Peyer's patch (tissue), 4 donors: ENCODE data around the gene ASB10. TPM values are rescaled to one million over a fixed set of nuclear protein-coding genes. Genes with fewer than 3 reads are reported as not detected.
A peak's percentile ranks its signal among the peaks of the same experiment; 100 is the strongest.

Experiments
- DNase-seq, 3 donors: peaks; one replicate each; pipeline ENCODE4 v3.0.0-alpha.2; 2017 to 2019
- H3K27ac ChIP-seq, 4 donors: fragments of 200-600 bp; sonication (generic); one replicate each; pipeline ENCODE4 v1.5.1; 2016 to 2019
- H3K27me3 ChIP-seq, 2 donors: fragments of 200-600 bp; sonication (generic); one replicate each; pipeline ENCODE4 v1.5.1; 2019
- H3K36me3 ChIP-seq, 3 donors: fragments of 200-600 bp; sonication (generic); one replicate each; pipeline ENCODE4 v1.5.1; 2016 to 2019
- H3K4me1 ChIP-seq, 4 donors: fragments of 200-600 bp; sonication (generic); one replicate each; pipeline ENCODE4 v1.5.1; 2016 to 2019
- H3K4me3 ChIP-seq, 4 donors: fragments of 200-600 bp; sonication (generic); 1 replicate in 3 of 4; 2 replicates in 1 of 4; pipeline ENCODE4 v1.5.1; 2016 to 2019; ENCODE audit warnings: mild to moderate bottlenecking in 1 of 4
- H3K9me3 ChIP-seq, 4 donors: fragments of 200-600 bp; sonication (generic); one replicate each; pipeline ENCODE4 v1.5.1; 2016 to 2019; ENCODE audit warnings: mild to moderate bottlenecking in 1 of 4
- CTCF ChIP-seq, 6 experiments: fragments of 450-650 bp in 4 of 6; fragments of 200-600 bp in 2 of 6; sonication (generic) in 1 of 6; IDR thresholded peaks; one replicate each; pipeline ENCODE4 v1.5.1; 2017 to 2019; ENCODE audit warnings: antibody characterized with exemption in 6 of 6, mild to moderate bottlenecking in 3 of 6, moderate library complexity in 1 of 6
- POLR2A ChIP-seq, 2 donors: fragments of 450-650 bp; IDR thresholded peaks; one replicate each; pipeline ENCODE4 v1.5.1; 2017; ENCODE audit warnings: antibody characterized with exemption in 2 of 2, mild to moderate bottlenecking in 2 of 2, moderate library complexity in 2 of 2
- total RNA-seq, 4 donors: library from RNA; depleted of rRNA; stranded (reverse); fragments of >200 nt; gene quantifications; one replicate each; pipeline ENCODE4 v1.1.0, GENCODE V29; 2016

ASB10 gene
- total RNA-seq, 4 donors from 2014 or later, result not detected

- no peaks in the 10 kb centered on the region for H3K9me3 ChIP-seq
- no peak overlapping the region for H3K27ac ChIP-seq
- no peak for TF ChIP-seq CTCF (IDR thresholded peaks at IDR 0.05)
- TF ChIP-seq POLR2A (IDR thresholded peaks at IDR 0.05), result no peak
- H3K4me3 ChIP-seq, result no peak overlapping the region
- peak in 1 of 3 donors; percentile 52 for DNase-seq
- H3K36me3 ChIP-seq, result no peaks in the 10 kb centered on the region
- no peaks in the 10 kb centered on the region for H3K4me1 ChIP-seq
- H3K27me3 ChIP-seq, result peaks cover 0 to 4% of the 10 kb centered on the region in 2 donors
These were observed 12.6 kb downstream of the ASB10 start for GRCh38 chr7:151174246-151175046.

GRCh38 chr7:151173386-151174245 lies 13.4 kb downstream of the ASB10 start:
- Histone ChIP-seq H3K4me3 (no peak overlapping the region), H3K36me3 (no peaks in the 10 kb centered on the region), H3K27ac (no peak overlapping the region), H3K27me3 (peaks cover 0 to 8% of the 10 kb centered on the region in 2 donors), H3K4me1 (no peaks in the 10 kb centered on the region), H3K9me3 (no peaks in the 10 kb centered on the region)
- no peak for DNase-seq
- no peak for TF ChIP-seq CTCF (IDR thresholded peaks at IDR 0.05)
- no peak for TF ChIP-seq POLR2A (IDR thresholded peaks at IDR 0.05)

GRCh38 chr7:151172273-151173141 lies 14.5 kb downstream of the ASB10 start:
- peaks cover 0 to 18% of the 10 kb centered on the region in 2 donors for H3K27me3 ChIP-seq
- peak; percentile 99 to 100 (median 100) for TF ChIP-seq CTCF (IDR thresholded peaks at IDR 0.05)
- TF ChIP-seq POLR2A (IDR thresholded peaks at IDR 0.05), result no peak
- H3K4me1 ChIP-seq, result peaks cover 0 to 9% (median 3%) of the 10 kb centered on the region in 4 donors
- no peak overlapping the region for H3K27ac ChIP-seq
- no peak overlapping the region for H3K4me3 ChIP-seq
- DNase-seq, result peak; percentile 60 to 88 (median 86)
- no peaks in the 10 kb centered on the region for H3K36me3 ChIP-seq
- H3K9me3 ChIP-seq, result no peaks in the 10 kb centered on the region

- no peak overlapping the region for H3K27ac ChIP-seq
- no peak for DNase-seq
- H3K36me3 ChIP-seq, result no peaks in the 10 kb centered on the region
- H3K9me3 ChIP-seq, result no peaks in the 10 kb centered on the region
- peaks cover 0 to 31% of the 10 kb centered on the region in 2 donors for H3K27me3 ChIP-seq
- no peak overlapping the region for H3K4me3 ChIP-seq
- TF ChIP-seq POLR2A (IDR thresholded peaks at IDR 0.05) (no peak), CTCF (IDR thresholded peaks at IDR 0.05) (no peak)
- H3K4me1 ChIP-seq, result peaks cover 0 to 20% (median 10%) of the 10 kb centered on the region in 4 donors
These were observed 18.3 kb downstream of the ASB10 start for GRCh38 chr7:151168787-151169162.
